NCI-H748 (cell line): ENCODE results near the gene ZNF391.
A peak's percentile ranks its signal among the peaks of the same experiment; 100 is the strongest.
"Not testable (repeated sequence)": the region's sequence is repeated elsewhere in the genome, so short reads cannot be mapped to it uniquely, and the experiment has no call there.

ENCODE experiments used
- DNase-seq: peaks from one replicate; lab custom pipeline; 2025; ENCODE audit not compliant: unreplicated experiment; lab: John Stamatoyannopoulos, UW

Gene ZNF391

GRCh38 chr6:27388293-27389197 lies at the start of gene ZNF391:
Gene ZNF391, plus strand, starts transcription at chr6:27388759. Its CDS starts 11,612 bp downstream, at chr6:27400371.
- DNase-seq = peak; percentile 95

- no peak for DNase-seq
Observed at GRCh38 chr6:27352850-27353249, 35.7 kb upstream of the ZNF391 start.

DNA sequence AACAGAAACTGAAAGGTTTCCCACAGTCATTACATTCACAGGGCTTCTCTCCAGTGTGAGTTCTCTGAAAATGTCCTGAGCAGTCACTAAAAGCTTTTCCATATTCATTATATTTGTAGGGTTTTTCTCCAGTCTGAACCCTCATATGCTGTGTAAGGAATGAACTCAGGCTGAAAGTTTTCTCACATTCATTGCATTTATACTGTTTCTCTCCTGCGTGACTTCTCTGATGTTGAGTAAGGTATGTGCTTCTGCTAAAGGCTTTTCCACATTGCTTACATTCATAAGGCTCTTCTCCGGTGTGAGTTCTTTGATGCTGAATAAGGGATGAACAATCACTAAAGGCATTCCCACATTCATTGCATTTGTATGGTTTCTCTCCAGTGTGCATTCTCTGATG lies 29.8 kb upstream of the ZNF391 start:
- DNase-seq = no peak

- no peak for DNase-seq
Observed at GRCh38 chr6:27359231-27359630, 29.3 kb upstream of the ZNF391 start.

DNA sequence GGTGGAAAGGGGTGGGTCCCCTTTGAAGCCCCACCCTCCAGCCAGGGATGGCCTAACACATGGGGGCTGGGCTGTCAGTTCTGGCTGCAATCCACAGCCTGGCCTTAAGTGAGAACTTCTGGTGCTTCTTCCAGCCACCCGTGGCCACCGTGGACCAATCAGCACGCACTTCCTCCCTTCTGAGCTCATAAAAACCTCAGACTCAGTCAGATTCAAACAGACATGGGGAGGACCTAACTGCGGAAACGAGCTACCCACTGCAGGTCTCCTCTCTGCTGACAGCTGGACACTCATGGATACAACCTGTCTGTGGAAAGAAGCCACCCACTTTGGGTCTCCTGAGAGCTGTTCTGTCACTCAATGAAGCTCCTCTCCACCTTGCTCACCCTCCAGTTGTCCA lies 20.4 kb upstream of the ZNF391 start:
- no peak for DNase-seq

DNA sequence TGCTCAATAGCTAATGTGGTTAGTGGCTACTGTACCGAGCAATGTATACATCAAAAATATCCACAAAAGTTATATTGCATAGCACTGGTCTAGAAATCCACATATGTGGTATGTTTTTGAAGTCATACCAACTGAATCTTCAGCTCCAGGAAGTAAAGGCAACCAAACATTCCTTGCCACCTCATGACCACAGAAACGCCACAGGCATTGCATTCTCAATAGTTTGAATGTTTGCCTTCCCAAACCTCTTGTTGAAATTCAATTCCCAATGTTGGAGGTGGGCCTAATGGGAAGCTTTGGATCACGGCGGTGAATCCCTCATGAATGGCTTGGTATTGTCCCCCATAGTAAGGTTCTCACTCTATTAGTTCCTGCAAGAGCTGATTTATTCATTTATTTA lies 18.2 kb upstream of the ZNF391 start:
- DNase-seq = no peak

DNA sequence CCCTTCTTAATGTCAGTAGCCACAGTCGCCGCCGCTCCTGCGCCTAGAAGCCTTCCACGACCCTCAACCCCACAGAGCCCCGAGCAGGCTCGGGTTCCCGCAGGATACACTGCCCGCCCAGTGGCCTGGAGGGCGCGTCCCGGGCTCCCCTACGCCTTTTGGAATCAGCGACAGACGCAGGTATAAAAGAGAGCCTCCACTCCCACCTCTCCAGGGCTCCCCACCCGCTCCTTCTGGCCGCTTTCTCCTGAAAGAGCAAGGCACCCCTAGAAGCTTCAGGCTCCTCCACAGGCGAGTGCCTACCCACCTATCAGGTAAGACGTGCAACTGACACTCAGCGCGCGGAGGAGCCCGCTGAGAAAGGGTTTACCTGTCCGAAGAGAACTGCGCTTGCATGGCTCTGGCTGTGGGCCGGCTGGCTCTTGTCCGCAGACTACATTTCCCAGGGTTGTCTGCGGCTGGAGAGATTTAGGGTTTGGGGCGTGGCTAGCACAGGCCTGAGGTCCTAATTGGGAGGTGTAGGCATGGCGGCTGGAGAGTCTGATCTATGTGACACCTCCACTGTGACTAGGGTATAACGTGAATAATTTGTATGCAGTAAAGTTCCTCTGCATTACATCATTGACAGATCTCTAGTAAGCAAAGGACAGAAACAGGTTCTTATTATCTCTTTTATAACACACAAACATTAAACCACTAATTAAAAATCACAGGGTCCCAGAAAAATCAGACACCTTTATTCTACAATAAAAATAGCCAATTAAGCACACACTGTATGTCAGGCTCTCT lies 13.5 kb upstream of the ZNF391 start:
- peak; percentile 96 for DNase-seq

GRCh38 chr6:27375613-27376079 lies 12.9 kb upstream of the ZNF391 start:
- peak; percentile 9 for DNase-seq

- DNase-seq = not testable (repeated sequence)
Observed at GRCh38 chr6:27378406-27378805, 10.2 kb upstream of the ZNF391 start.

DNA sequence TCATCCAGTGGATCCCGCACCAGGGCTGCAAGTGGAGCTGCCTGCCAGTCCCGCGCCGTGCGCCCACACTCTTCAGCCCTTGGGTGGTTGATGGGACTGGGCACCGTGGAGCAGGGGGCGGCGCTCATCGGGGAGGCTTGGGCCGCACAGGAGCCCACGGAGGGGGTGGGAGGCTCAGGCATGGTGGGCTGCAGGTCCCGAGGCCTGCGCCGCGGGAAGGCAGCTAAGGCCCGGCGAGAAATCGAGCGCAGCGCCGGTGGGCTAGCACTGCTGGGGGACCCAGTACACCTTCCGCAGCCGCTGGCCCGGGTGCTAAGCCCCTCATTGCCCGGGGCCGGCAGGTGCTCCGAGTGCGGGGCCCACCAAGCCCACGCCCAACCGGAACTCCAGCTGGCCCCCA lies 7.6 kb upstream of the ZNF391 start:
- DNase-seq = not testable (repeated sequence)

DNA sequence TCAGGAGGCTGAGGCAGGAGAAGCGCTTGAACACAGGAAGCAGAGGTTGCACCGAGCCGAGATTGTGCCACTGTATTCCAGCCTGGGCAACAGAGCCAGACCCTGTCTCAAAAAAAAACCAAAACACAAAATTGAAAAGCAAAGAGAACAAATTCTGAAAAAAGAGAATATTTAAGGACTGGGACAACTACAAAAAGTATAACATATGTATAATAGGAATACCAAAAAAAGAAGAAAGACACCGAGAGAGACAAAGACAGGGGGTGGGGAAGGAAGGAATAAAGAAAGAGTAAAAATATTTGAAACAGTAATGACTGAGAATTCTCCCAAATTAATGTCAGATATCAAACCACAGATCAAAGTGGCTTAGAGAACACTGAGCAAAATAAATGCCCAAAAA lies 5.5 kb upstream of the ZNF391 start:
- no peak for DNase-seq

GRCh38 chr6:27383481-27383880 lies 5.1 kb upstream of the ZNF391 start:
- DNase-seq = no peak

GRCh38 chr6:27392623-27393022 lies 4.1 kb downstream of the ZNF391 start:
- DNase-seq = no peak

DNA sequence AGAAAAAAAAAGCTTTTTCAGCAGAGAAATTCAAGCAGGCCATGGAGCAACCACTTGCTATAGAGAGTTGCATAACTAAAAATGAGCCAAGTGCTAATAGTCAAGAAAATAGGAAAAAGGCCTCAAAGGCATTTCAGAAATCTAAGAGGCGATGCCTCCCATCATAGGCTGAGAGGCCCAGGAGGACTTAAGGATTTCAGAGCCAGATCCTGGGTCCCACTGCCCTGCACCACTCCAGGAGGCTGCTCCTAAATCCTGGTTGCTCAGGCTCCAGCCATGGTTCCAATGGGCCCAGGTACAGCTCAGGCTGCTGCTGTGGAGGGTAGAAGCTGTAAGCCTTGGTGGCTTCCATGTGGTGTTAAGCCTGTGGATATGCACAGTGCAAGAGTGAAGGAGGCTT lies 5.5 kb downstream of the ZNF391 start:
- DNase-seq = no peak

DNA sequence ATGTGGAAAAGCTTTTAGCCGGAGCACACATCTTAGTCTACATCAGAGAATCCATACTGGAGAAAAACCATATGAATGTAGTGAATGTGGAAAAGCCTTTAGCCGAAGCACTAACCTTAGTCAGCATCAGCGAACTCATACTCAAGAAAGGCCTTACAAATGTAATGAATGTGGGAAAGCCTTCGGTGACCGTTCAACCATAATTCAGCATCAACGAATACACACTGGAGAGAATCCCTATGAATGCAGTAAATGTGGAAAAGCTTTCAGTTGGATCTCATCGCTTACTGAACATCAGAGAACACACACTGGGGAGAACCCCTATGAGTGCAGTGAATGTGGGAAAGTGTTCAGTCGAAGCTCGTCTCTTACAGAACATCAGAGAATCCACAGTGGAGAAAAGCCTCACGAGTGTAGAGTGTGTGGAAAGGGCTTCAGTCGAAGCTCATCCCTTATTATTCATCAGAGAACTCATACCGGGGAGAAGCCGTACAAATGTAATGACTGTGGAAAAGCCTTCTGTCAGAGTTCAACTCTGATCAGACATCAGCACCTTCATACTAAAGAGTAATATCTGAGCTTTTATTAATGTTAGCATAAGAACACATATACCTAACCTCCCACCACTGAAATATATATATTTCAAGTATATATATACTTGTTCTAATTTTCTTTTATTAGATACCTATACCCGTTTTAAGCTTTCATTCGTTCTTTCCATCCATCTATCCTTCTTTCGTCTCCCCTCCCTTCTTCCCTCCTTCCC lies 12.5 kb downstream of the ZNF391 start:
- no peak for DNase-seq

DNA sequence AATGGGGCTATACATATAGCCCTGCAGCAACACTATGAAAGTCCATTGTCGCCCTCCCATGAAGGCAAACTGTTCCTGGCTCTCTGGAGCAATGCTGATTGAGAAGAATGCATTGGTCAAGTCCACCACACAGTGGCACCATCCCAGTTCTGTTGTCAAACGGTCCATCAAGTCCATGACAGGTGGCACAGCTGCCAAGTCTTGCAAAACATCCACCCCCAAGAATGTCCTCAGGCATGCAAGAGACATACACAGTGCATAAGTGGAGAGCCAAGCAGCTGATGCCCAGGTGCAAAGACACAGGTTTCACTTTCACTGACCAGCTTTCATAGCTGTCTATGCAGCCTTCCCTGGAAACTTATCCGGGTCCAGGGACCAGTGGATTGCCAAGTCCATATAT lies 17.5 kb downstream of the ZNF391 start:
- DNase-seq = no peak

DNA sequence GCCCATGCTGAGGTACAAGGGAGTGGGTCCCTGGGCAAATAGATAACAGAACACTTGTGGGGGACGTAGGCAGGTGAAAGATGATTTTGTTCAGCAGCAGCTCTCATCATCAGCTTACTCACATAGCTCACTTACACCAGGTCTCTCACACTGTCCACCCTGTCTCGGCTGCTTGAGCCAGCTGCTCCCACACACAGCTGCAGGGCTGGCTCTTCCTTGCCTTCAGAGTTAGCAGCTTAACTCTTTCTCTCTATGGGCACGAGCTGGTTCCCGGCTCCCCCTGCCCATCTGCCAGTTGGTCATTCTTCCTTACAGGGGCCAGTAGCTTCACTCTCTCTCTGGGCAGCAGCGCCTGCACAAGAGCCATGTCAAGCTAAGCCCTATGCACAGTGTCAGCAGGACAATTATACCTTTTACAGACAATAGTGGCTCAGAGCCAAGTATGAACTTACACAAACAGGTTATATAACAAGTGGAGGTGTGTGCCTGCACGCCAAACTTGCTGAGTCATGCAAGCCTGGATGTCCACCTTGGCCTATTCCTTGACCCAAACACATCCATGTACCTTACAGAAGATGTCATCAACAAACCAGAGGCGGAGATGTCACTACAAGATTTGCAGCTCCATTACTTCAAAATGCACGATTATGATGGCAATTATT lies 18.7 kb downstream of the ZNF391 start:
- peak; percentile 49 for DNase-seq

- DNase-seq = no peak
Observed at GRCh38 chr6:27414300-27414699, 25.7 kb downstream of the ZNF391 start.

GRCh38 chr6:27414996-27415395 lies 26.4 kb downstream of the ZNF391 start:
- DNase-seq = no peak

DNA sequence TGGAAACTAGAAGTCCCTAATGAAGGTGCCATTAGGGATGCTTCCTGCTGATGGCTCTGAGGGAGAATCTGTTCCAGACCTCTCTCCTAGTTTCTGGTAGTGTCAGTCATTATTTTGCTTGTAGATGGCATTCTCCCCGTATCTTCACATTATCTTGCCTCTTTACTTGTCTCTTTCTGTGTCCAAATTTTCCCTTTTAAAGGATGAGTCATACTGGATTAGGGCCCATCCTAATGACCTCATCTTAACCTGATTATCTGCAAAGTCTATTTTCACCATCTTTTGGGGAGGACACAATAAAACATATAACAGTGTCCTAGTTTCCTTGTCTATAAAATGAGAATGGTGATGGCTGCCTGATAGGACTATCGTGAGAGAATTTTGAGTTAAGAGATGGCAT lies 27.3 kb downstream of the ZNF391 start:
- DNase-seq = no peak

DNA sequence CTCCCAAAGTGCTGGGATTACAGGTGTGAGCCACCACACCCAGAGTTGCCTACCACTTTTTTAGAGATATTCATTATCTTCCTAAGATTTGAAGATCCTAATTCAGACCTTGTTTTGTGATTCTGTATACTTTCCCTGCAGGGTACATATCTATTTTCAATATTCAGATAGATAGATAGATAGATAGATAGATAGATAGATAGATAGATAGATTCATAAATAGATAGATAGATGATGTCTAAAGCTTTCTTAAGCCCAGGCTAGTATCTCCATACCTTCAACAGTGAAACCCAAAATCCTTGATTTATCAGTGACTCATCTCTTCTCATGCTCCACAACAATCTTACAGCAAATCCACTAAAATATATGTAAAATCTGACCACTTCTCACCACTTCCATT lies 30.8 kb downstream of the ZNF391 start:
- no peak for DNase-seq
